A673 (cell line): ENCODE data around the gene CXCL12. TPM values are rescaled to one million over a fixed set of nuclear protein-coding genes. Genes with fewer than 3 reads are reported as not detected.

Experiments used
- BruUV-seq: library from RNA; stranded (reverse); fragments of 400-500 nt; replicated peaks from 2 replicates; lab custom pipeline; 2021; lab: Mats Ljungman, UMichigan
- CTCF ChIA-PET: fragments of 300-600 bp; sonication (Branson Sonifier 250); formaldehyde crosslinking; loops from one replicate; lab custom pipeline; 2022; ENCODE audit warnings: antibody characterized with exemption; lab: Charles Lee
- POLR2A ChIA-PET: fragments of 300-600 bp; sonication (Branson Sonifier 250); formaldehyde crosslinking; loops from one replicate; lab custom pipeline; 2022; ENCODE audit warnings: antibody characterized with exemption; ENCODE audit not compliant: low non-redundant PET; lab: Charles Lee
- DNase-seq: peaks from one replicate; pipeline ENCODE4 v3.0.0-alpha.2; 2015; ENCODE audit warnings: low spot score
- H3K27ac ChIP-seq: fragments of 200-600 bp; sonication (generic); 2 replicates; pipeline ENCODE4 v1.5.1; 2016; ENCODE audit warnings: mixed run types, low read depth, mild to moderate bottlenecking, mixed read lengths, antibody characterized with exemption, low read length; ENCODE audit not compliant: poor library complexity, severe bottlenecking
- H3K27me3 ChIP-seq: fragments of 200-600 bp; sonication (generic); replicated peaks from 2 replicates; pipeline ENCODE4 v1.6.1; 2017; ENCODE audit warnings: mixed run types, low read depth, mild to moderate bottlenecking, mixed read lengths, antibody characterized with exemption, low read length; ENCODE audit not compliant: insufficient read depth, poor library complexity
- H3K36me3 ChIP-seq: fragments of 200-600 bp; sonication (generic); 2 replicates; pipeline ENCODE4 v1.6.1; 2016; ENCODE audit warnings: mixed run types, mild to moderate bottlenecking, mixed read lengths, antibody characterized with exemption, low read length; ENCODE audit not compliant: insufficient read depth, poor library complexity, severe bottlenecking
- H3K4me1 ChIP-seq: fragments of 200-600 bp; sonication (generic); 2 replicates; pipeline ENCODE4 v1.6.1; 2017; ENCODE audit warnings: mixed run types, mild to moderate bottlenecking, mixed read lengths, antibody characterized with exemption, low read length; ENCODE audit not compliant: insufficient read depth, poor library complexity, severe bottlenecking
- H3K4me3 ChIP-seq: fragments of 200-600 bp; sonication (generic); 2 replicates; pipeline ENCODE4 v1.5.1; 2016; ENCODE audit warnings: low read depth, mixed run types, mild to moderate bottlenecking, mixed read lengths, low read length; ENCODE audit not compliant: poor library complexity, severe bottlenecking
- H3K9me3 ChIP-seq: fragments of 200-600 bp; sonication (generic); 2 replicates; pipeline ENCODE4 v1.6.1; 2016; ENCODE audit warnings: mixed run types, low read depth, mild to moderate bottlenecking, mixed read lengths, antibody characterized with exemption, low read length; ENCODE audit not compliant: poor library complexity, severe bottlenecking
- CTCF ChIP-seq: fragments of 300-800, 200-600 bp; sonication (generic); conservative IDR thresholded peaks from 2 replicates; pipeline ENCODE4 v1.5.1; 2017; ENCODE audit warnings: low read depth, mild to moderate bottlenecking, antibody characterized with exemption, low read length, moderate library complexity, mixed read lengths
- EZH2 ChIP-seq: fragments of 200-600 bp; sonication (generic); IDR thresholded peaks from 2 replicates; pipeline ENCODE4 v1.6.1; 2017; ENCODE audit warnings: borderline replicate concordance, low read depth, mild to moderate bottlenecking, mixed read lengths, antibody characterized with exemption, low read length; ENCODE audit not compliant: poor library complexity, severe bottlenecking
- intact Hi-C: fragments of 100-400 bp; cut with micrococcal nuclease; formaldehyde crosslinking; loops from one replicate; pipeline ENCODE4 v1.10.0; 2022; ENCODE audit not compliant: unreplicated experiment
- total RNA-seq: library from RNA; stranded (reverse); gene quantifications from 2 replicates; pipeline ENCODE4 v1.2.3, GENCODE V29; 2021

Gene CXCL12
- total RNA-seq, 1 experiment from 2014 or later, result 0.30 TPM

GRCh38 chr10:44334091-44334490 is 50.8 kb downstream of the CXCL12 start:
- intact Hi-C loops, result no loop called here
- Histone ChIP-seq H3K27me3 (no peaks in the 10 kb centered on the region), H3K27ac (no peak overlapping the region), H3K4me1 (no peaks in the 10 kb centered on the region), H3K9me3 (no peaks in the 10 kb centered on the region), H3K36me3 (no peaks in the 10 kb centered on the region), H3K4me3 (no peak overlapping the region)
- ChIA-PET POLR2A (no interaction called here), CTCF (no interaction called here)
- TF ChIP-seq EZH2, result no peak
- TF ChIP-seq CTCF, result no peak
- BruUV-seq, result no TSS peak
- DNase-seq, result no peak

DNA sequence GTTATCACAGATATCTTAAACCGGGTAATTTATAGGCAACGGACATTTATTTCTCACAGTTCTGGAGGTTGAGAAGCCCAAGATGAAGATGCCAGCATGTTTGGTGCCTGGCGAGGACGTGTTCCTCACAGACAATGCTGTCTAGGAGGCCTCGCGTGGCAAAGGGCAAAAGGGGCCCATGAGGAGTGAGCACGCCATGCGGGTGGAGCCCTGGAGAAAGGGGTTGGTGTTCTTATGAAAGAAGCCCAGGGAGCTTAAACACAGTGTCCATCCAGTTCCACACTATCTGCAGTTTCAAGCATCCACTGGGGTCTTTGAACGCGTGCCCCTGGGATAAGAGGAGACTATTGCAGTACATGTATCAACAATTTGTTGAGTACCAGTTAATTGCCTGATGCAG is 51.4 kb downstream of the CXCL12 start:
- POLR2A ChIA-PET, result no interaction called here
- no TSS peak for BruUV-seq
- Histone ChIP-seq H3K36me3 (no peaks in the 10 kb centered on the region), H3K27ac (no peak overlapping the region), H3K27me3 (no peaks in the 10 kb centered on the region), H3K4me3 (no peak overlapping the region), H3K9me3 (no peaks in the 10 kb centered on the region), H3K4me1 (no peaks in the 10 kb centered on the region)
- intact Hi-C loops, result no loop called here
- no peak for DNase-seq
- CTCF ChIA-PET, result no interaction called here
- TF ChIP-seq EZH2 (no peak), CTCF (no peak)

GRCh38 chr10:44332465-44332864 is 52.4 kb downstream of the CXCL12 start:
- ChIA-PET CTCF (no interaction called here), POLR2A (no interaction called here)
- H3K4me1 ChIP-seq, result no peaks in the 10 kb centered on the region
- no peak overlapping the region for H3K4me3 ChIP-seq
- no peak for TF ChIP-seq CTCF
- TF ChIP-seq EZH2, result no peak
- DNase-seq, result no peak
- no TSS peak for BruUV-seq
- no peaks in the 10 kb centered on the region for H3K27me3 ChIP-seq
- no peaks in the 10 kb centered on the region for H3K36me3 ChIP-seq
- intact Hi-C loops, result no loop called here
- no peaks in the 10 kb centered on the region for H3K9me3 ChIP-seq
- no peak overlapping the region for H3K27ac ChIP-seq
